ENCODE results near the gene FOXD4.
"Not testable (repeated sequence)": the region's sequence is repeated elsewhere in the genome, so short reads cannot be mapped to it uniquely, and the experiment has no call there.

FOXD4 gene

DNA sequence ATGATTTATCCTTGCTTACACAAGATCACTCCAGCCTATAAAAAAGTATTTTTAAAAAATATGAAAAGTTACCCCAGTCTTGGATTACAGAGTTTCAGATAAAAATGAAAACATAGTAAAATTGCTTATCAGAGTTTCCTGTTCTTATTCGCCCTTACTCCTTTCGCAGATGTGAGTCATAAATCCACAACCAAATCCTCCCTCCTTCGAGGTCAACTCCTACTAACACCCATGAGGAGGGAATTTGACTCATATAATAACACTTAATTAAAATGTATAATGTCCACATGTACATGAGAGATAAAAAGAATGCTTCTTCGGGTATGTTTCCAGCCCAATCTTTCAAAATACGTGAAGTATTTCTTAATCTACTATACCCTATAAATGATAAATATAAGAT, 23.9 kb downstream of the FOXD4 start:
- DNase-seq (ENCODE audit: extremely low read depth in 1 of 2, low read depth in 1 of 2) = not testable (repeated sequence)

DNA sequence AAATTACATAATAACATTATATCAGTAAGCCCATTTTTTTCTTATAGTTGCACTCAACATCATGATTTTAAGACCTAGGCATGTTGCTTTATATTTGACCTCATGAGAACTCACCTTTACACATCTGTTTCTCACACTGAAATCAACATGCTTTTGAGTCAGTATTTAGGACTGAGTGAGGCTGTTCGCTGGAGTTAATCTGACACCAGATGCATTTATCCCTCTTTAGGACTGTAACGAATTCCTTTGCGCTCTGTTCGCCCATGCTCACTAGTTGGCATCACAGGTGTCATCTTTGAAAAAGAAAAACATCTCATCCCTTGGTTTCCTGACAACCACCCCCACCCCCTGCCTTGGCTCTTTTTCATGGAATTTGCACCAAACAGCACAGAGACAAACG, 24.3 kb downstream of the FOXD4 start:
- not testable (repeated sequence) for DNase-seq (ENCODE audit: extremely low read depth in 1 of 2, low read depth in 1 of 2)

- not testable (repeated sequence) for DNase-seq (ENCODE audit: extremely low read depth in 1 of 2, low read depth in 1 of 2)
Measured at GRCh38 chr9:90851-91250, 27.4 kb downstream of the FOXD4 start.

GRCh38 chr9:88396-89037, 29.7 kb downstream of the FOXD4 start:
- not testable (repeated sequence) for DNase-seq (ENCODE audit: extremely low read depth in 1 of 2, low read depth in 1 of 2)

DNA sequence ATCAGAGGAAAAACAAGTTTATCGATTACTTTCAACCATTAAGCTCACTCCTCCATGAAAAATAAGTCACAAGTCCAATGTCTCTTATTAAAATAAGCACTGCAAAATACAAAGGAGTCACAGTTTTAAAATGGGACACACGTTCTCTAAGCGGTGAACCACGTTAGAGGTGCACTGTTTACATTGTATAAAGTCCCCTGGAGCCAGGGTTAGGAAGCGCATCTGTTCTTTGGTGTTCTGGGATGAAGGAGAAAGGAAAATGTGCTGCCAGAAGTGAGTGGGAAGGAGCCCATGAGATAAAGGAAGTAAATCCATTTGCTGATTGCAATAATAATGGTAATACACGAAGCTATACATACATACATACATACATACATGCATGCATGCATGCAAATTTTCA, 30.4 kb downstream of the FOXD4 start:
- not testable (repeated sequence) for DNase-seq (ENCODE audit: extremely low read depth in 1 of 2, low read depth in 1 of 2)

GRCh38 chr9:87105-87504, 31.1 kb downstream of the FOXD4 start:
- DNase-seq (ENCODE audit: extremely low read depth in 1 of 2, low read depth in 1 of 2) = not testable (repeated sequence)

- not testable (repeated sequence) for DNase-seq (ENCODE audit: extremely low read depth in 1 of 2, low read depth in 1 of 2)
Measured at GRCh38 chr9:86697-87096, 31.5 kb downstream of the FOXD4 start.

GRCh38 chr9:82932-83689, 35.1 kb downstream of the FOXD4 start:
- DNase-seq (ENCODE audit: extremely low read depth in 1 of 2, low read depth in 1 of 2) = not testable (repeated sequence)

DNA sequence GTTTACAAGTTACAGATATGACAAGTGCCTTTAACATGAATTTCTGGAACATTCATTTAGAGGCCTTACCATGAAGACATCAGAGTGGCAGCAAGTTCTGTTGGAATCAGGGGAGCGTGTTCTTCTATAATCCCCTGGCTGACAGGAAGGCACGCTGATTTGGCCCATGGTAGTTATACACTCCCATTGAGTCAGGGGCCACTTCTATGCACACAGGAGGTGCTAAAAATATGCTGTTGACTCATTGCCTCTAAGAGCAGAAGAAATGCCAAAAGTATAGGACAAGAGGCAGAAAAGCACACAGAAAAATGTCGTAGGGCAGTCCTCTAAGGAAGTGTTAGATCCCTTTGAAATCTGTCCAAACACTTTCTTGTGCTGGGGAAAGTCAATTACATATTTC, 39.9 kb downstream of the FOXD4 start:
- not testable (repeated sequence) for DNase-seq (ENCODE audit: extremely low read depth in 1 of 2, low read depth in 1 of 2)

DNA sequence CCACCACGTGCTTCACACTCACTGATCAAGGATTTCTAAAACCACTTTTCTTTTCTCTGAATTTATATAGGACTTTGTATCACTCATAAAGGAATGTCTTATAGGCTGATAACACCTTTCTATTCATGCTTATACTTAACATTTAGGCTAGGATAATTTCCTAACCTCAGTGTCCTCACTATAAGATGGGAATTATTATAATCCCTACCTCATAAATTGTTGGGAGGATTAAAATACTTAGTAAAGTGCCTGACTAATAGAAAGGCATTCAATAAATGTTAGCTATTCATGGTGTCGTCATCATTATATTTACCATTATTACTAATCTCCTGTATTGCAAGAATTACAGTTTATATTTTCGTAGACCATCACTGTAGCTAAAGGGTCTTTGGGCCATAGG, 41.8 kb downstream of the FOXD4 start:
- DNase-seq (ENCODE audit: extremely low read depth in 1 of 2, low read depth in 1 of 2) = not testable (repeated sequence)

DNA sequence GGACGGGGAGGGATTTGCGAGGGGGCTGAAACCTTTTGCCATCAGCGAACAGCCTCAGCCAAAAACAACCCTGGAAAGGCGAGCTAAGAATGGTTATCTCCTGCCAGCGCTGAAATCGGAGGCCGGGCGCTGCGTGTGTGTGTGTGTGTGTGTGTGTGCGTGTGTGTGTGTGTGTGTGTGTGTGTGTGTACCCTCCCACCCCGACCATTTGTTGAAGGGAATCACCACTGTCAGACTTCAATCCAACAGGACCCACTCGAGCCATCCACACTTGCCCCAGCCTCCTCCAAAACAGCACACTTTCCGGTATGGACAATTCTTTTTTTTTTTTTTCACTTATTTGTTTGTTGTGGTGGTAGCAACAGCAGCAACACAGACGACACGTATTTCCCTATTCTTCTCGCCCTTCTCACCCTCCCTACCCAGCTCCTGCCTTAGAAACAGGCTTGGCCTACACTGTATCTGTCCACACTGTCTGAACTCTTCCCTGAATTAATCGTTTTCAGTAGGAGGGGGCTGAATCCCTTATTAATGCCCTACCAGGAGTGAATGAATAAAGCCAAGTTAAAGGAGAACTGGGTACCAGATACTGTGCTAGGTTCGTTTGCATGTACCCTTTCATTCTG, 44.2 kb downstream of the FOXD4 start:
- not testable (repeated sequence) for DNase-seq (ENCODE audit: extremely low read depth in 1 of 2, low read depth in 1 of 2)

DNA sequence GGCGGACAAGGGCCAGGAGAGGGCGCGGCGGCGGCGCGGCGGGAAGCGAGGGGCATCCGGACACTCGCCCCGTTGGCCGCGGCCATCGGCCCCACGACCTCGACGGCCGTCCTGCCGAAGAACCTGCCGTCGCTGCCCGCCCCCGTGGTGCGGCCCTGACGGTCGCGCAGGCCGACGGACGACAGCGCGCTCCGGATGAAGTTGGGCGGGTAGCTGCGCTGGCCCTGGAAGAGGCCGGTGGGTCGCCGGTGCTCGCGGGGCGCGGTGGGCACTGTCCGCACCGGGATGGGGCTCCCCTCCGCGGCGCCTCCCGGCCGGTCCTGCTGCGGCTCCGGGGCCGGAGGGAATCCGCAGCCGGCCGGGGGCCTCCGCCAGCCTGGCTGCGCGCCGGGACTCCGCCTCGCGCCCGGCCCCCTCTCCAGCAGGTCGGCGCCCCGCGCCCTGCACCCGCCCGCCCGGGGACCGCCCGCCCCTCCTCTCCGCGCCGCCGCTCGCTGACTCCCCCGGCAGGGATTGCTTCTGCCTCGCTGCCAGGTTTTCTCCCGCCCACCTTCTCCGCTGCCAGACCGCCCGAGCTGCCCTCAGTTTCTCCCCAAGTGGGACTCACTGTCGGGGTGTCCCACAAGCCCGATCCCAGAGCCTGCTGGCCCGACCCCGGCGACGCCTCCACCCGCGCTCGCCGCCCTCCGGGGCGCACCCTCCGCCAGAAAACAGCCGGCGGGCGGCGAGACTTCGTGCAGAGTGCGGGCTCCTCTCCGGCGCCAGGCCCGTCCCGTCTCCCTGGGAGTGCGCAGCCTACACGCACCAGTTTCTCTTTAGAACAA, 44.9 kb downstream of the FOXD4 start:
- not testable (repeated sequence) for DNase-seq (ENCODE audit: extremely low read depth in 1 of 2, low read depth in 1 of 2)

All from activated CD8-positive, alpha-beta memory T cell treated with anti-CD3 and anti-CD28 coated beads for 1 hour (primary cell).